OCI-LY1 (cell line): ENCODE measurements around the gene COX6B1.

Source experiments
- H2AFZ ChIP-seq: fragments of 200-600 bp; sonication (generic), shearing (Covaris generic); 2 replicates; pipeline ENCODE4 v1.6.0; 2014; ENCODE audit warnings: antibody characterized with exemption, mild to moderate bottlenecking, low read length
- H3F3A ChIP-seq: fragments of 200-600 bp; sonication (generic), shearing (Covaris generic); 2 replicates; pipeline ENCODE4 v1.6.0; 2014; ENCODE audit warnings: mild to moderate bottlenecking, antibody characterized with exemption, low read length, moderate library complexity; ENCODE audit not compliant: insufficient read depth
- H3K27ac ChIP-seq: fragments of 200-600 bp; sonication (generic); 2 replicates; pipeline ENCODE4 v1.5.1; 2014; ENCODE audit warnings: low read length, mixed run types, mild to moderate bottlenecking, low read depth; ENCODE audit not compliant: poor library complexity, severe bottlenecking
- H3K27me3 ChIP-seq: fragments of 200-600 bp; sonication (generic); 2 replicates; pipeline ENCODE4 v1.6.0; 2014; ENCODE audit warnings: antibody characterized with exemption, mild to moderate bottlenecking, low read length, moderate library complexity; ENCODE audit not compliant: insufficient read depth
- H3K36me3 ChIP-seq: fragments of 200-600 bp; sonication (generic); 2 replicates; pipeline ENCODE4 v1.6.1; 2014; ENCODE audit warnings: mild to moderate bottlenecking, antibody characterized with exemption, low read length, moderate library complexity, mixed read lengths; ENCODE audit not compliant: insufficient read depth
- H3K4me1 ChIP-seq: fragments of 200-600 bp; sonication (generic); 2 replicates; pipeline ENCODE4 v1.5.1; 2014; ENCODE audit warnings: mild to moderate bottlenecking, low read length, moderate library complexity; ENCODE audit not compliant: insufficient read depth, severe bottlenecking
- H3K4me2 ChIP-seq: fragments of 200-600 bp; sonication (generic), shearing (Covaris generic); 2 replicates; pipeline ENCODE4 v1.6.1; 2014; ENCODE audit warnings: low read length
- H3K4me3 ChIP-seq: fragments of 200-600 bp; sonication (generic); 2 replicates; pipeline ENCODE4 v1.5.1; 2014; ENCODE audit warnings: low read length, low read depth, mild to moderate bottlenecking, mixed read lengths; ENCODE audit not compliant: poor library complexity, severe bottlenecking
- H3K79me2 ChIP-seq: fragments of 200-600 bp; shearing (Covaris generic); 2 replicates; pipeline ENCODE4 v1.6.1; 2016; ENCODE audit warnings: mixed run types, low read length, mixed read lengths; ENCODE audit not compliant: insufficient read depth
- H3K9ac ChIP-seq: fragments of 200-600 bp; sonication (generic), shearing (Covaris generic); 2 replicates; pipeline ENCODE4 v1.6.1; 2014; ENCODE audit warnings: mild to moderate bottlenecking, low read length, mixed read lengths
- H3K9me2 ChIP-seq: fragments of 200-600 bp; sonication (generic), shearing (Covaris generic); 2 replicates; pipeline ENCODE4 v1.6.1; 2014; ENCODE audit warnings: low read depth, mild to moderate bottlenecking, low read length, mixed read lengths
- H3K9me3 ChIP-seq: fragments of 200-600 bp; shearing (Covaris generic); 2 replicates; pipeline ENCODE4 v1.6.1; 2014; ENCODE audit warnings: low read length, mixed read lengths
- H4K20me1 ChIP-seq: fragments of 200-600 bp; sonication (generic), shearing (Covaris generic); 2 replicates; pipeline ENCODE4 v1.6.0; 2016; ENCODE audit warnings: mild to moderate bottlenecking, low read length; ENCODE audit not compliant: insufficient read depth
- CTCF ChIP-seq: fragments of 200-600 bp; sonication (generic), shearing (Covaris generic); IDR thresholded peaks from 2 replicates; pipeline ENCODE4 v1.5.1; 2017; ENCODE audit warnings: mild to moderate bottlenecking, antibody characterized with exemption, low read length, moderate library complexity, mixed read lengths
- EZH2 ChIP-seq: fragments of 200-600 bp; sonication (generic), shearing (Covaris generic); IDR thresholded peaks from 2 replicates; pipeline ENCODE4 v1.8.0; 2017; ENCODE audit warnings: borderline replicate concordance, mixed run types, mild to moderate bottlenecking, antibody characterized with exemption, low read length, moderate library complexity, mixed read lengths

COX6B1 gene

GRCh38 chr19:35666251-35666913, 18.3 kb downstream of the COX6B1 start, which contains the start of gene UPK1A:
Gene UPK1A, plus strand, starts transcription at chr19:35666517. Its CDS starts 296 bp downstream, at chr19:35666813.
- no peaks in the 10 kb centered on the region for H3K79me2 ChIP-seq
- peaks cover 3% of the 10 kb centered on the region; the same call in 1 of the 2 replicates for H3K27me3 ChIP-seq
- no peak within 1 kb of the TSS for H2AFZ ChIP-seq
- H3K9me3 ChIP-seq: no peaks in the 10 kb centered on the region
- no peak within 1 kb of the TSS for H3K9ac ChIP-seq
- peaks cover 8% of the 10 kb centered on the region; the same call in 1 of the 2 replicates for H3K36me3 ChIP-seq
- H3K4me1 ChIP-seq: no peaks in the 10 kb centered on the region
- H3K4me2 ChIP-seq: no peak within 1 kb of the TSS
- no peaks in the 10 kb centered on the region for H3F3A ChIP-seq
- H3K27ac ChIP-seq: no peak within 1 kb of the TSS
- H3K4me3 ChIP-seq: no peak within 1 kb of the TSS
- H4K20me1 ChIP-seq: no peaks in the 10 kb centered on the region
- no peaks in the 10 kb centered on the region for H3K9me2 ChIP-seq
- TF ChIP-seq CTCF: no peak
- TF ChIP-seq EZH2: no peak

GRCh38 chr19:35669566-35669965, 21.4 kb downstream of the COX6B1 start:
- H3K4me1 ChIP-seq: no peaks in the 10 kb centered on the region
- no peaks in the 10 kb centered on the region for H3K79me2 ChIP-seq
- no peaks in the 10 kb centered on the region for H4K20me1 ChIP-seq
- H3K9ac ChIP-seq: no peak overlapping the region
- H3K4me3 ChIP-seq: no peak overlapping the region
- H3F3A ChIP-seq: no peaks in the 10 kb centered on the region
- no peaks in the 10 kb centered on the region for H3K9me3 ChIP-seq
- TF ChIP-seq EZH2 (no peak), CTCF (no peak)
- H3K9me2 ChIP-seq: no peaks in the 10 kb centered on the region
- H3K4me2 ChIP-seq: no peak overlapping the region
- H2AFZ ChIP-seq: no peak overlapping the region
- no peaks in the 10 kb centered on the region for H3K36me3 ChIP-seq
- no peak overlapping the region for H3K27ac ChIP-seq
- H3K27me3 ChIP-seq: peaks cover 6% of the 10 kb centered on the region; the same call in 1 of the 2 replicates

GRCh38 chr19:35669974-35670373, 21.9 kb downstream of the COX6B1 start:
- Histone ChIP-seq H3F3A (no peaks in the 10 kb centered on the region), H4K20me1 (no peaks in the 10 kb centered on the region), H3K9ac (no peak overlapping the region), H3K27me3 (peaks cover 6% of the 10 kb centered on the region; the same call in 1 of the 2 replicates), H3K36me3 (no peaks in the 10 kb centered on the region), H3K9me3 (no peaks in the 10 kb centered on the region), H3K4me3 (no peak overlapping the region), H3K79me2 (no peaks in the 10 kb centered on the region), H3K4me2 (no peak overlapping the region), H3K9me2 (no peaks in the 10 kb centered on the region), H2AFZ (no peak overlapping the region), H3K4me1 (no peaks in the 10 kb centered on the region), H3K27ac (no peak overlapping the region)
- TF ChIP-seq EZH2 (no peak), CTCF (no peak)
